SH-SY5Y (cell line): ENCODE measurements around the gene ABCD1.

Experiments used
- GATA2 ChIP-seq: IDR thresholded peaks from 2 replicates; pipeline ENCODE4 v1.6.1; 2011; ENCODE audit warnings: mild to moderate bottlenecking, low read depth, low read length
- GATA3 ChIP-seq: IDR thresholded peaks from 2 replicates; pipeline ENCODE4 v1.6.1; 2011; ENCODE audit warnings: low read depth, mild to moderate bottlenecking, low read length, moderate library complexity

- no peak for TF ChIP-seq GATA2
- TF ChIP-seq GATA3, result no peak
Observed at GRCh38 chrX:153688506-153688905, 36.1 kb upstream of the ABCD1 start.
